ENCODE results near the gene SCNN1G. TPM values are rescaled to one million over a fixed set of nuclear protein-coding genes. Genes with fewer than 3 reads are reported as not detected.

The SCNN1G gene
- total RNA-seq, 2 experiments from 2014 or later = not detected

DNA sequence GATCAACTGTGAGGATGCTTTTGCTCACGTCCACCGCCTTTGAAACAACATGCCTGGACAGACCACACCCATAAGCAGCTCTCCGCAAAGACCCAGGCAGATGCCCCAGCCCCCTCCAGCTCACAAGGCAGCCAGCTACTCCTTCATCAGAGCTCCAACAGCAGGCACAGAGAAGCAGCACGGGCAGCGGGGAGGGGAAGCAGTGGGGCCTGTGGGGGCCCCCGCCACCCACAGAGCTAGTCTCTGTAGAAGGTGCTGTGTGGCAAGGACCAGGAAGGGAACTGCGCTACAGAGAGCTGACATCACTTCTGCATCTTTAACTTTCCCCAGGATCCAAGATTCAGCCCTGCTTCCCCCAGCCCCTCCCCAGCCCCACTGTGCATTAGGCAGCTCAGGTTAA lies 10.0 kb upstream of the SCNN1G start:
- no peaks in the 10 kb centered on the region for H3K36me3 Mint-ChIP-seq (ENCODE audit: low read depth)
- ChIA-PET POLR2A (no interaction called here), CTCF (no interaction called here)
- no peak for DNase-seq
- intact Hi-C loops (cut with micrococcal nuclease) = no loop called here
- H3K4me3 Mint-ChIP-seq = no peak overlapping the region
- no peaks in the 10 kb centered on the region for H3K9me3 Mint-ChIP-seq
- no peak overlapping the region for H3K27ac Mint-ChIP-seq
- TF ChIP-seq, protein P1, sequence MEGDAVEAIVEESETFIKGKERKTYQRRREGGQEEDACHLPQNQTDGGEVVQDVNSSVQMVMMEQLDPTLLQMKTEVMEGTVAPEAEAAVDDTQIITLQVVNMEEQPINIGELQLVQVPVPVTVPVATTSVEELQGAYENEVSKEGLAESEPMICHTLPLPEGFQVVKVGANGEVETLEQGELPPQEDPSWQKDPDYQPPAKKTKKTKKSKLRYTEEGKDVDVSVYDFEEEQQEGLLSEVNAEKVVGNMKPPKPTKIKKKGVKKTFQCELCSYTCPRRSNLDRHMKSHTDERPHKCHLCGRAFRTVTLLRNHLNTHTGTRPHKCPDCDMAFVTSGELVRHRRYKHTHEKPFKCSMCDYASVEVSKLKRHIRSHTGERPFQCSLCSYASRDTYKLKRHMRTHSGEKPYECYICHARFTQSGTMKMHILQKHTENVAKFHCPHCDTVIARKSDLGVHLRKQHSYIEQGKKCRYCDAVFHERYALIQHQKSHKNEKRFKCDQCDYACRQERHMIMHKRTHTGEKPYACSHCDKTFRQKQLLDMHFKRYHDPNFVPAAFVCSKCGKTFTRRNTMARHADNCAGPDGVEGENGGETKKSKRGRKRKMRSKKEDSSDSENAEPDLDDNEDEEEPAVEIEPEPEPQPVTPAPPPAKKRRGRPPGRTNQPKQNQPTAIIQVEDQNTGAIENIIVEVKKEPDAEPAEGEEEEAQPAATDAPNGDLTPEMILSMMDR (IDR thresholded peaks at IDR 0.05) = no peak
- H3K4me1 Mint-ChIP-seq (ENCODE audit: low read depth) = no peaks in the 10 kb centered on the region
- H3K27me3 Mint-ChIP-seq = peaks cover 36% of the 10 kb centered on the region
- no peak for ATAC-seq

- Mint-ChIP-seq H3K4me3 (no peak overlapping the region), H3K9me3 (no peaks in the 10 kb centered on the region), H3K36me3 (ENCODE audit: low read depth) (no peaks in the 10 kb centered on the region), H3K4me1 (ENCODE audit: low read depth) (no peaks in the 10 kb centered on the region), H3K27ac (no peak overlapping the region), H3K27me3 (peaks cover 34% of the 10 kb centered on the region)
- ChIA-PET POLR2A (no interaction called here), CTCF (no interaction called here)
- ATAC-seq (no peak), DNase-seq (no peak)
- TF ChIP-seq, protein P1 (IDR thresholded peaks at IDR 0.05) = no peak
- intact Hi-C loops (cut with micrococcal nuclease) = no loop called here
Measured at GRCh38 chr16:23172994-23173393, 9.6 kb upstream of the SCNN1G start.

GRCh38 chr16:23174622-23175021 lies 7.9 kb upstream of the SCNN1G start:
- ATAC-seq (no peak), DNase-seq (peak; percentile 12)
- Mint-ChIP-seq H3K27ac (no peak overlapping the region), H3K27me3 (peaks cover 42% of the 10 kb centered on the region), H3K9me3 (no peaks in the 10 kb centered on the region), H3K4me3 (no peak overlapping the region), H3K4me1 (ENCODE audit: low read depth) (no peaks in the 10 kb centered on the region), H3K36me3 (ENCODE audit: low read depth) (no peaks in the 10 kb centered on the region)
- intact Hi-C loops (cut with micrococcal nuclease) = no loop called here
- ChIA-PET CTCF (interaction anchor here (0.7 kb wide), 1 partner anchor 19 kb away, joined by 4 read pairs; no protein-coding TSS in a partner anchor), POLR2A (no interaction called here)
- TF ChIP-seq, protein P1 (IDR thresholded peaks at IDR 0.05) = no peak

DNA sequence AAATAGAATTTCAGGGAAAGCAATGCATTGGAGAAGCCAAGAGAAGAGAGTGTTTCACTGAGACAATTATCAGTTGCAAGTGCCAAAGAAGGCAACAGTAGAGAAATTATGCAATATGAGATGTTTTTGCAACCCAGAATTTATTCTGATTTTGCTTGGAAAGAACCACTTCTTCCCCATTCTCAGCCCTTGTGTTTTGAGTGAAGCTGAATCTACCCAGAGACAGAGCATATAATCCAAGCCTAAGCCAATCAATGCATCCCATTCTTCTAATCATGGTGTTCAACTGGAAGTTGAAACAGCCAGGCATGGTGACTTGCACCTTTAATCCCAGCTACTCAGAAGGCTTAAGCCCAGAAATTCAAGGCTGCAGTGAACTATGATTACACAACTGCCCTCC lies 6.9 kb upstream of the SCNN1G start:
- Mint-ChIP-seq H3K9me3 (no peaks in the 10 kb centered on the region), H3K36me3 (ENCODE audit: low read depth) (no peaks in the 10 kb centered on the region), H3K4me1 (ENCODE audit: low read depth) (no peaks in the 10 kb centered on the region), H3K4me3 (no peak overlapping the region), H3K27me3 (peaks cover 40% of the 10 kb centered on the region), H3K27ac (no peak overlapping the region)
- POLR2A ChIA-PET = no interaction called here
- no peak for DNase-seq
- no peak for ATAC-seq
- intact Hi-C loops (cut with micrococcal nuclease) = no loop called here
- TF ChIP-seq, protein P1 (IDR thresholded peaks at IDR 0.05) = no peak
- CTCF ChIA-PET = no interaction called here

GRCh38 chr16:23181506-23181905 lies 1.0 kb upstream of the SCNN1G start:
- ATAC-seq = no peak
- no peaks in the 10 kb centered on the region for H3K36me3 Mint-ChIP-seq (ENCODE audit: low read depth)
- TF ChIP-seq, protein P1 (IDR thresholded peaks at IDR 0.05) = no peak
- no peak overlapping the region for H3K4me3 Mint-ChIP-seq
- DNase-seq = no peak
- H3K9me3 Mint-ChIP-seq = no peaks in the 10 kb centered on the region
- intact Hi-C loops (cut with micrococcal nuclease) = loop anchor here (5.0 kb wide), 1 partner anchor 251 kb away; no protein-coding TSS in a partner anchor
- POLR2A ChIA-PET = no interaction called here
- peaks cover 7% of the 10 kb centered on the region for H3K4me1 Mint-ChIP-seq (ENCODE audit: low read depth)
- H3K27me3 Mint-ChIP-seq = peaks cover 49% of the 10 kb centered on the region
- CTCF ChIA-PET = interaction anchor here (0.9 to 8.5 kb wide), 4 partner anchors 29 to 254 kb away, joined by 3 to 113 read pairs (median 3); no protein-coding TSS in a partner anchor
- no peak overlapping the region for H3K27ac Mint-ChIP-seq
